ENCODE data around the gene COX4I2.

Gene COX4I2

DNA sequence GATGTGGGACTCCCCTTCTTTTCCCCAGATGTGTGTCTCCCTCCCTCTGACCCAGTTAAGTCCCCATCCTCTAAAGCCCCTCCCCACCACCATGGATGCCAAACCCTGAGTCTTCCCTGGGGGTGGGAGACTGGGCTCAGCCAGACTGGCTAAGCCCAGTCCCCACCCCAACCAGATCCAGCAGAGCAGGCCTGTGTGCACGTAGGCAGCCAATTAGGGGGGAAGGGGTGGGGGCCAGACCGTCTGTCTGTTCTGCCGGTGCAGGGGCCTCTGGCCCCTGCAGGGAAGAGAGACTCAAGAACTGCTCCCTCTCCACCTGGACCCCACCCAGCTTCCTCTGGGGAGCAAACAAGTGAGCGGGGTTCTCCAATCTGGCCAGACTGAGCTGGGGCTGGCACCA lies 605 bp downstream of the COX4I2 start:
- H3K27me3 ChIP-seq (ENCODE audit: insufficient read depth, poor library complexity, severe bottlenecking), result no peaks in the 10 kb centered on the region
- TF ChIP-seq, protein P1, sequence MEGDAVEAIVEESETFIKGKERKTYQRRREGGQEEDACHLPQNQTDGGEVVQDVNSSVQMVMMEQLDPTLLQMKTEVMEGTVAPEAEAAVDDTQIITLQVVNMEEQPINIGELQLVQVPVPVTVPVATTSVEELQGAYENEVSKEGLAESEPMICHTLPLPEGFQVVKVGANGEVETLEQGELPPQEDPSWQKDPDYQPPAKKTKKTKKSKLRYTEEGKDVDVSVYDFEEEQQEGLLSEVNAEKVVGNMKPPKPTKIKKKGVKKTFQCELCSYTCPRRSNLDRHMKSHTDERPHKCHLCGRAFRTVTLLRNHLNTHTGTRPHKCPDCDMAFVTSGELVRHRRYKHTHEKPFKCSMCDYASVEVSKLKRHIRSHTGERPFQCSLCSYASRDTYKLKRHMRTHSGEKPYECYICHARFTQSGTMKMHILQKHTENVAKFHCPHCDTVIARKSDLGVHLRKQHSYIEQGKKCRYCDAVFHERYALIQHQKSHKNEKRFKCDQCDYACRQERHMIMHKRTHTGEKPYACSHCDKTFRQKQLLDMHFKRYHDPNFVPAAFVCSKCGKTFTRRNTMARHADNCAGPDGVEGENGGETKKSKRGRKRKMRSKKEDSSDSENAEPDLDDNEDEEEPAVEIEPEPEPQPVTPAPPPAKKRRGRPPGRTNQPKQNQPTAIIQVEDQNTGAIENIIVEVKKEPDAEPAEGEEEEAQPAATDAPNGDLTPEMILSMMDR (IDR thresholded peaks at IDR 0.05; ENCODE audit: insufficient read depth, low read length), result no peak
- no peak for TF ChIP-seq GABPA (IDR thresholded peaks at IDR 0.05; ENCODE audit: low read depth)
- no peak for TF ChIP-seq SPI1 (IDR thresholded peaks at IDR 0.05; ENCODE audit: borderline replicate concordance, low read depth)
- no peak for TF ChIP-seq POLR2AphosphoS5 (IDR thresholded peaks at IDR 0.05; ENCODE audit: low read depth)
- TF ChIP-seq, protein P2, sequence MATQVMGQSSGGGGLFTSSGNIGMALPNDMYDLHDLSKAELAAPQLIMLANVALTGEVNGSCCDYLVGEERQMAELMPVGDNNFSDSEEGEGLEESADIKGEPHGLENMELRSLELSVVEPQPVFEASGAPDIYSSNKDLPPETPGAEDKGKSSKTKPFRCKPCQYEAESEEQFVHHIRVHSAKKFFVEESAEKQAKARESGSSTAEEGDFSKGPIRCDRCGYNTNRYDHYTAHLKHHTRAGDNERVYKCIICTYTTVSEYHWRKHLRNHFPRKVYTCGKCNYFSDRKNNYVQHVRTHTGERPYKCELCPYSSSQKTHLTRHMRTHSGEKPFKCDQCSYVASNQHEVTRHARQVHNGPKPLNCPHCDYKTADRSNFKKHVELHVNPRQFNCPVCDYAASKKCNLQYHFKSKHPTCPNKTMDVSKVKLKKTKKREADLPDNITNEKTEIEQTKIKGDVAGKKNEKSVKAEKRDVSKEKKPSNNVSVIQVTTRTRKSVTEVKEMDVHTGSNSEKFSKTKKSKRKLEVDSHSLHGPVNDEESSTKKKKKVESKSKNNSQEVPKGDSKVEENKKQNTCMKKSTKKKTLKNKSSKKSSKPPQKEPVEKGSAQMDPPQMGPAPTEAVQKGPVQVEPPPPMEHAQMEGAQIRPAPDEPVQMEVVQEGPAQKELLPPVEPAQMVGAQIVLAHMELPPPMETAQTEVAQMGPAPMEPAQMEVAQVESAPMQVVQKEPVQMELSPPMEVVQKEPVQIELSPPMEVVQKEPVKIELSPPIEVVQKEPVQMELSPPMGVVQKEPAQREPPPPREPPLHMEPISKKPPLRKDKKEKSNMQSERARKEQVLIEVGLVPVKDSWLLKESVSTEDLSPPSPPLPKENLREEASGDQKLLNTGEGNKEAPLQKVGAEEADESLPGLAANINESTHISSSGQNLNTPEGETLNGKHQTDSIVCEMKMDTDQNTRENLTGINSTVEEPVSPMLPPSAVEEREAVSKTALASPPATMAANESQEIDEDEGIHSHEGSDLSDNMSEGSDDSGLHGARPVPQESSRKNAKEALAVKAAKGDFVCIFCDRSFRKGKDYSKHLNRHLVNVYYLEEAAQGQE (IDR thresholded peaks at IDR 0.05; ENCODE audit: insufficient replicate concordance, low read depth), result no peak
- no peak overlapping the region for H3K4me3 ChIP-seq (replicated peaks; ENCODE audit: insufficient read depth, low read length)
- DNase-seq (ENCODE audit: low read depth in 1 of 2, low spot score in 1 of 2), result no peak
- H3K27ac ChIP-seq (replicated peaks), result no peak overlapping the region

DNA sequence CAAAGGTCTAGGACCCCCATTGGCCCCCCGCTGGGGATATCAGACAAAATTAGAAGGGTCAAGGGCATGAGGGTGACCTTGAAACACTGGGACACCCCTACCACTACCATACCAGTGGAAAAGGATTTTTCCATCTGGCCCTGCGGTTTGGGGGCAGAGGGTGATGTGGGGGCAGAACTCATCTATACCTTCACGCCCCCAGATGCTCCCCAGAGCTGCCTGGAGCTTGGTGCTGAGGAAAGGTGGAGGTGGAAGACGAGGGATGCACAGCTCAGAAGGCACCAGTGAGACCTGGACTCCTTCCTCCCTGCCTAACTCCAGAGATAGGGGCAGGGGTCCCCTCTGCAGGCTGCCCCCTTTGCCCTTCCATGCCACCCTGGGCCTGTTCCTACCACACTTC lies 1.1 kb downstream of the COX4I2 start:
- Histone ChIP-seq H3K27ac (replicated peaks) (no peak overlapping the region), H3K27me3 (ENCODE audit: insufficient read depth, poor library complexity, severe bottlenecking) (no peaks in the 10 kb centered on the region), H3K4me3 (replicated peaks; ENCODE audit: insufficient read depth, low read length) (no peak overlapping the region)
- TF ChIP-seq GABPA (IDR thresholded peaks at IDR 0.05; ENCODE audit: low read depth), result no peak
- TF ChIP-seq, protein P1 (IDR thresholded peaks at IDR 0.05; ENCODE audit: insufficient read depth, low read length), result no peak
- TF ChIP-seq, protein P2 (IDR thresholded peaks at IDR 0.05; ENCODE audit: insufficient replicate concordance, low read depth), result no peak
- no peak for TF ChIP-seq POLR2AphosphoS5 (IDR thresholded peaks at IDR 0.05; ENCODE audit: low read depth)
- TF ChIP-seq SPI1 (IDR thresholded peaks at IDR 0.05; ENCODE audit: borderline replicate concordance, low read depth), result no peak
- no peak for DNase-seq (ENCODE audit: low read depth in 1 of 2, low spot score in 1 of 2)

DNA sequence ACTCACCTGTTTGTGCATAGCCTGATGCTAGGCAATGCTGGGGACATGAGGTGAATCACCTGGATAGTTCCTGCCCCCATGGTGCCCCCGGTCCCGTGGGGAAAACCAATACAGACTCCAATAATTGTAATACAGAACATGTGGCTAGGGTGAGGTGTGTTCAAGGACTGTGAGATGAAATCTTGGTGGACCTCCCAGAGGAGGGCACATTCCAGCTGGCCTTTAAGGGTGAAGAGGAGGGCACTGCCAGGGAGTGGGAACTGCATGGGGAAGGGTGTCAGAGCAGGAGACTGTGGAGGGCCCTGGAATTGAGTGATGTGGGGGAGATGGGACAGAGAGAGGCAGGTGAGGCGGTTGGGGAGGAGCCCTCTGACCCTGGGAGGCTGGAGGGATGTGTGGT lies 2.5 kb downstream of the COX4I2 start:
- Histone ChIP-seq H3K27me3 (ENCODE audit: insufficient read depth, poor library complexity, severe bottlenecking) (no peaks in the 10 kb centered on the region), H3K4me3 (replicated peaks; ENCODE audit: insufficient read depth, low read length) (no peak overlapping the region), H3K27ac (replicated peaks) (no peak overlapping the region)
- DNase-seq (ENCODE audit: low read depth in 1 of 2, low spot score in 1 of 2), result no peak
- TF ChIP-seq SPI1 (IDR thresholded peaks at IDR 0.05; ENCODE audit: borderline replicate concordance, low read depth), result no peak
- TF ChIP-seq, protein P2 (IDR thresholded peaks at IDR 0.05; ENCODE audit: insufficient replicate concordance, low read depth), result no peak
- no peak for TF ChIP-seq POLR2AphosphoS5 (IDR thresholded peaks at IDR 0.05; ENCODE audit: low read depth)
- TF ChIP-seq, protein P1 (IDR thresholded peaks at IDR 0.05; ENCODE audit: insufficient read depth, low read length), result no peak
- no peak for TF ChIP-seq GABPA (IDR thresholded peaks at IDR 0.05; ENCODE audit: low read depth)

Measured in HL-60 (cell line).